Activated T-cell treated with anti-CD3 and anti-CD28 coated beads for 48 hours (primary cell): ENCODE measurements around the gene IQUB.
"Not testable (repeated sequence)": the region's sequence is repeated elsewhere in the genome, so short reads cannot be mapped to it uniquely, and the experiment has no call there.

Experiments
- DNase-seq: peaks from one replicate; pipeline ENCODE4 v3.0.0-alpha.2; 2020; ENCODE audit warnings: low read depth

Gene IQUB

DNA sequence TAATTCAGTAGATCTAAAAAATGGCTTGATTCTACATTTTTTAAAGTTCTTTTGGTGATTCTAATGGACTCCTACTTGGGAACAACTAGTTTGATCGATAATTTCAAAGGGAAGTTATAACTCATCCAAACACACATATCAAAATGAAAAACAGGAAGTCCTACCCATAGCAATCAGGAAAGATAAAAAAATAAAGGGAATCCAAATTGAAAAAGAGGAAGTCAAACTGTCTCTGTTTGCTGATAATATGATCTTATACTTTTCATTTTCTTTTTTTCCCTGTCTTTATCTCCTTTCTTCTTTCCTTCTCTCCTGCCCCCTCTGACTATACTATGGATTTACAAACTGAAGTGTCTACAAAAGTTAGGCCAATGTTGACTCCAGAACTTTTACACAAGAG lies 118.8 kb downstream of the IQUB start:
- no peak for DNase-seq

DNA sequence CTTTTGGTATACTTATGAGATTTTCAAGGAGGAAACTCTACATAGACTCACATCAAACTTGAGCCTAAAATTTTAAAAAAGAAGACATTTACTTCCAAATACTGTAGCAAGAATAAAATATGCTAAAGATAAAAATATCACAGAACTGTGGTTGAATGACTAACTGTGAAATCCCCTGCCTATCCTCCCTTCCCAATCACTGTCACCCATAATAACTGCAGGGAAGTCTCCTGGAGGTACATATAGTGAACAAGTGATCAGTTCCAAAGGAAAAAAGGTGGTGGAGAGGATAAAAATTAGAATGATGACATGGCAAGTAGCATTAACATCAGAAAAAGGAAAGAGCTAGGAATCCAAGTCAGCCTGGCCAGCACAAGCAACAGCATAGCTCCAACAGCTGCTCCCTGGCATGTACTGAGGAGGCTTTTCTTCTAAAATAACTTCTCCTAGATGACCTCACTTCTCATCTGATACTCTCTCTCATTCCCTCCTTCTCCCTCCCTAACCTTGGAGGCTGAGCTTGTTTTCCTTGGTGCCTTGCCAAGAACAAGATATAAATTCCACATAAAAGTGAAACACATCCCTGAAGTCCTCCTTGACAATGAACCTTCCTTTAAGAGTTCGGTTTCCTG lies 124.0 kb downstream of the IQUB start:
- no peak for DNase-seq

DNA sequence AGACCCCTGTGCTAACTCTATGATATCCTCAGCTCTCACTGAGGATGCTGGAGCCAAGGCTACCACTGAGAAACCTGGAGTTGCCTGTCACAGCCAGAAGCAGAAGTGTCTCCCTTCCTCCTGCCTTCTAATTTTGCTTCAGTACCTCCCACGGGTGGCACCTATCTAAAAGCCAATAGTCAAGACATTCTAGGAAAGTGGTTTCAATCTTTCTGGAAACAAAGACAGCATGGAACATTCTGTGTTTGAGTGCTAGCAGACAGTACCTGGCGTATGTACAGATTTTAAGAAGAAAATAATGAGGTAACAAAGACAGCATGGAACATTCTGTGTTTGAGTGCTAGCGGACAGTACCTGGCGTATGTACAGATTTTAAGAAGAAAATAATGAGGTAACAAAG lies 126.4 kb downstream of the IQUB start:
- DNase-seq: not testable (repeated sequence)
